SKM-1 treated with dmso at 0.1 percent for 144 hours (cell line): ENCODE measurements around the gene KRTAP5-6.

Experiments
- DNase-seq: peaks from one replicate; lab custom pipeline; 2025; ENCODE audit not compliant: unreplicated experiment; lab: John Stamatoyannopoulos, UW

The KRTAP5-6 gene

GRCh38 chr11:1732418-1733008 is 35.5 kb downstream of the KRTAP5-6 start:
- DNase-seq = no peak

DNA sequence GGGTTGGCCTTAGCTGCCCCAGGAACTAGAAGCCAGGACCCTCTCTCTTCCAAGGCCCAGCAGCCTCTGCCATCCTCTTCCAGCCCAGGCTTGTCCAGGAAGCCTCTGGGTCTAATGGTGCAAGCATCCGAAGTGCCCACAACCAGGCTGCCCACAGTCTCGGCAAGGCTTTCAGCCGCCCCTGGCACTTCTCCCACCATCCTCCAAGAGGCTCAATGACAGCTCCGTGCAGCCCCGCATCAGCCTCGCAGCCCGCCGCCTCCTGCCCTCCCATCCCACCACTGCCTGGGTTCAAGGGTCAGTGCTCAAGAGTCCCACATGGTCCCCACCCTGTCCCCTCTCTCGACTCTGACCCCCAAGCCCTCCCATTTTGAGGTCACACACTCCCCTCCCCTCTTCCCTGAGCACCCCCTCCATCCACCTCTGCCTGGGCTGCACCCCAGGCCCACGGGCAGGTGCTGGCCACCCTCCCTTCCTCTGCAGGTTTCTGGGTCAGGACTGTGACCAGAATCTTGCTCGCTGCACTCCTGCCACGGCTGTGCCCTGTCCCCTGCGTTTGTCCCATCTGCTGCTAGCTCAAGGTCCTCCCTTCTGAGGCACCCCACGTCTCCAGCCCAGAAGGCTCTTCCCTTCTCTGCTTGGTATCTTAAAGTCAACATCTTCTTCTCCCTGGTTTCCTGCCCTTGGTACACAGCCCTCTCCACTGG is 36.2 kb downstream of the KRTAP5-6 start:
- DNase-seq = no peak

GRCh38 chr11:1733716-1734640 is 37.0 kb downstream of the KRTAP5-6 start:
- no peak for DNase-seq

DNA sequence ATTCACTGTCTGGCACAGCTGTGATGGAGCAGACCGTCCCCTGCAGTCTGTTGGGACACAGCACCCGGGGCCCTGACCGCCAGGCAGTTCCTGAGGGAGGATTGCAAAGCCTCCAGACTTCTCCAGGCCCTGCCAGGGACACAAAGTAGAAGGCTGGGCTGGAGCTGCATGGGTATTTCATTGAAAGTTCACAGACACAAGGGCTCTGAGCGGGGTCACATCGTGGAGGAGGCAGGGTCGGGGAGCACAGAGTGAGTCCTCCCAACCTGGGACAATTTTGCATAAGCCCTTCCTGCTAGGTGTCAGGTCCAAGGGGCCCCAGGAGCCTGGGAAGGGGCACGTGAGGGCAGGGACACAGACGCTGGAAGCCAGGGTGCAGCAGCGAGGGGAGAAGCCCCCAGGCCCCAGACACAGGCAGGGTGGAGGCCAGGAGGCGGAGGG is 37.7 kb downstream of the KRTAP5-6 start:
- no peak for DNase-seq

DNA sequence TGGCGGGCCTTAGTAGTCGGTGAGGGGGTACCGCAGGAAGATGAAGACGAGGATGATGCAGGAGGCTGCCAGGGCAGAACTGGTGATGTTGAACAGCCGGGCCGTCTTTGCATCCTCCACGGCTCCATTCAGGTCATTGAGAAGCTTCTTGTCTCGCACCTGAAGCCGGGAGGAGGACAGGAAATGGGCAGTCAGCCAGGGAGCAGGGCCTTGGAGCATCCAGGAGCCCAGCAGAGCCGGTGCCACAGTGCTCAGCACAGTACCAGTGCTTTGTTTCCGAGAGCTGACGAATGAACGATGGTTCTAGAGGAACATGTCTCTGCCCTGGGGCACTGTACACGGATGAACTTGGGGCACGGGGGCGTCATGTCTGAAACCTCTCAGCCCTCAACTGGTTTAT is 38.3 kb downstream of the KRTAP5-6 start:
- DNase-seq = no peak

GRCh38 chr11:1736447-1736992 is 39.5 kb downstream of the KRTAP5-6 start:
- no peak for DNase-seq

DNA sequence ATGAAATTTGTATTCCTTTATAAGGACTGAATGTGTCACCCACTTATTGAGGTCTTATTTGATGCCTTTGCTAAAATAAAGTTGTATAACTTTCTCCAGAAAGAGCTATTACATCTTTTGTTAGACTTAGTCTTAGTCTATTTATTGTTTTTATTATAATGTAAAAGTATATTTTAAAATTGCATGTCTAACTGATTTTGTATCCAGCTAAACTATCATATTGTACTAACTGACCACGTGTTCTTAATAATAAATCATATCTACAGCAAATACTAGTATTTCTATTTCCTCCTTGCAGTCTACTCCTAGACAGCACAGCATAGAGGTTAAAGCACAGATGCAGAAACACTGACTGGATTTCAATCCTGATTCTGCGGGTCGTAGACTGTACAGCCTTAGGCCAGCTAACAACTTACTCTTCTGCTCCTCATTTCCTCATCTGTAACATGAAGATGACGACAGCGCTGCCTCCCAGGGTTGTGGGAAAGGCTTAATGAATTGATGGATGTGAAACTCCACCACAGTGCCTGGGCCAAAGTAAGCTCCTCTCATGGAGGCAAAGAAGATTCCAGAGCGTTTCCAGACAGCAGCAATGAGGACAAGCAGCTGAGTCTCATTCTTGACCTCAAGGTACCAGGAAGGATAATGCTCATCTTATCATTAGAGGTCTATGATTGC is 40.2 kb downstream of the KRTAP5-6 start:
- no peak for DNase-seq

DNA sequence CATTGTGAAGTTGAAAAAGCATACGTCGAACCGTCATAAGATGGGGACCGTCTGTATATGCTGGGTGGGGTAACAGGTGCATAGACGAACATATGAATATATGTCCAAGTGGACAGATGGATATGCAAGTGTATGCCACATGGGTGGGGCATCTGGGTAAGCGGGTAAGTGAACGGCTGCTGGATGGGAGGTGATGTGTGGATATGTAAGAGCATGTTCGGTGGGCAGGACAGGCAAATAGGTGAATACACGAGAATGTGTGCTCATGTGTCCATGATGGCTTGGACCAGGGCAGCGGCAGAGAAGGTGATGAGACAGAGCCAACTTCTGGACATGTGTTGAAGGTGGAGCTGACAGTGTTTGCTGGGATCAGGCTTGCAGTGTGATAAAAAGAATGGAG is 41.4 kb downstream of the KRTAP5-6 start:
- no peak for DNase-seq

- no peak for DNase-seq
These were observed 42.6 kb downstream of the KRTAP5-6 start for GRCh38 chr11:1739576-1739975.

GRCh38 chr11:1740786-1741530 is 44.0 kb downstream of the KRTAP5-6 start:
- DNase-seq = no peak

- no peak for DNase-seq
These were observed 44.7 kb downstream of the KRTAP5-6 start for GRCh38 chr11:1741741-1742140.

DNA sequence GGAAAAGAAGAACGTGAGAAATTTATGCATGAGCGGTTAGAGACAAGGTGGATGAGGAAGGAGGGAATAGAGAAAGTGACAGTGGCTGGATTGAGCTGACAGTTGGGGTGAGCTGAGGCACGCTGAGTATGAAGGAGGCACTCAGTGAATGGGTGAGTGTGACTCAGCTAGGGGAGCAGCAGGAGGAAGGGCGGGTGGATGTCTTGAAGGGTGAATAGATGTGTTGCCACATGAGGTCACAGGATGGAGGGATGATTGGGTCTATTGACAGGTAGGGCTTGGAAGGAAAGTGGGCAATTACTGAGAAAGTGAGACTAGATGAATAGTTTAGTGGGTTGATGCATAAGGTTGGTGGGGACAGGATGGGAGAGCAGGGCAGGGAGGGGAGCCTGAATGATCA is 45.4 kb downstream of the KRTAP5-6 start:
- no peak for DNase-seq

DNA sequence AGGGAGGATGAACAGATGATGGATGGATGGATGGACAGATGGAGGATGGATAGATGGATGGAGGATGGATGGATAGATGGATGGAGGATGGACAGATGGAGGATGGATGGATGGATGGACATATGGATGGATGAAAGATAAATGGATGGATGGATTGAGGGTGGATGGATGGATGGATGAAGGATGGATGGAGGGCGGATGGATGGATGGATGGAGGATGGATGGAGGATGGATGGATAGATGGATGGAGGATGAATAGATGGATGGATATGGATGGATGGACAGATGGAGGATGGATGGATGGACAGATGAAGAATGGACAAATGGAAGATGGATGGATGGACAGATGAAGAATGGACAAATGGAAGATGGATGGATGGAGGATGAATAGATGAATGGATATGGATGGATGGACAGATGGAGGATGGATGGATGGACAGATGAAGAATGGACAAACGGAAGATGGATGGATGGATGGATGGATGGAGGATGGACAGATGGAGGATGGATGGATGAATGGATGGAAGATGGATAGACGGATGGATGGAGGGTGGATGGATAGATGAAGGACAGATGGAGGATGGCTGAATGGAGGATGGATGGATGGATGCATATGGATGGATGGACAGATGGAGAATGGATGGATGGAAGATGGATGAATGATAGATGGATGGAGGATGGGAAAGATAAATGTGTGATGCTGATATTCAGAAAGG is 46.0 kb downstream of the KRTAP5-6 start:
- DNase-seq = no peak

GRCh38 chr11:1743585-1744136 is 46.7 kb downstream of the KRTAP5-6 start:
- DNase-seq = no peak

GRCh38 chr11:1744137-1744886 is 47.3 kb downstream of the KRTAP5-6 start:
- no peak for DNase-seq

GRCh38 chr11:1744891-1745700 is 48.1 kb downstream of the KRTAP5-6 start:
- no peak for DNase-seq

DNA sequence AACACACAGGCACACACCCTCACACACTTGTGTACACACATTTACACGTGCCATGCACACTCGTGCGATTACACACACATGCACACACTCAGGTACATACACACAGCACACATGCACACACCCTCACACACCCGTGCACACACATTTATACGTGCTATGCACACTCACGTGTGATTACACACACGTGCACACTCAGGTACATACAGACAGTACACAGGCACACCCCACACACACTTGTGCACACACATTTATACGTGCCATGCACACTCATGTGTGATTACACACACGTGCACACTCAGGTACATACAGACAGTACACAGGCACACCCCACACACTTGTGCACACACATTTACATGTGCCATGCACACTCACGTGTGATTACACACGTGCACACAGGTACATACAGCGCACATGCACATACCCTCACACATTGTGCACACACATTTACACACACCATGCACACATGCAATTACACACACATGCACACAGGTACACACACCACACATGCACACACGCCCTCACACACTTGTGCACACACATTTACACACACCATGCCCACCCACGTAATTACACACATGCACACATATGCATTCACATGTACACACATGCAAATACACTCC is 48.8 kb downstream of the KRTAP5-6 start:
- DNase-seq = no peak
